Fibroblast of villous mesenchyme (primary cell): ENCODE results near the gene EFCAB5. TPM values are rescaled to one million over a fixed set of nuclear protein-coding genes. Genes with fewer than 3 reads are reported as not detected.

Experiments used
- DNase-seq: peaks from one replicate; pipeline ENCODE4 v3.0.0-alpha.2; 2010; ENCODE audit warnings: low read depth
- H3K4me3 ChIP-seq: 2 replicates; pipeline ENCODE4 v1.5.1; 2011; ENCODE audit warnings: low read depth, mild to moderate bottlenecking, low read length
- total RNA-seq: library from RNA; depleted of rRNA; stranded (reverse); fragments of >200 nt; gene quantifications from 2 replicates; pipeline ENCODE4 v1.2.3, GENCODE V29; 2012
- TF ChIP-seq, protein P1 (sequence below): IDR thresholded peaks from 2 replicates; pipeline ENCODE4 v1.5.1; 2012; ENCODE audit warnings: low read depth, mild to moderate bottlenecking, low read length; ENCODE audit not compliant: insufficient read depth

Gene EFCAB5
- total RNA-seq, 1 donor, result under 0.01 TPM

DNA sequence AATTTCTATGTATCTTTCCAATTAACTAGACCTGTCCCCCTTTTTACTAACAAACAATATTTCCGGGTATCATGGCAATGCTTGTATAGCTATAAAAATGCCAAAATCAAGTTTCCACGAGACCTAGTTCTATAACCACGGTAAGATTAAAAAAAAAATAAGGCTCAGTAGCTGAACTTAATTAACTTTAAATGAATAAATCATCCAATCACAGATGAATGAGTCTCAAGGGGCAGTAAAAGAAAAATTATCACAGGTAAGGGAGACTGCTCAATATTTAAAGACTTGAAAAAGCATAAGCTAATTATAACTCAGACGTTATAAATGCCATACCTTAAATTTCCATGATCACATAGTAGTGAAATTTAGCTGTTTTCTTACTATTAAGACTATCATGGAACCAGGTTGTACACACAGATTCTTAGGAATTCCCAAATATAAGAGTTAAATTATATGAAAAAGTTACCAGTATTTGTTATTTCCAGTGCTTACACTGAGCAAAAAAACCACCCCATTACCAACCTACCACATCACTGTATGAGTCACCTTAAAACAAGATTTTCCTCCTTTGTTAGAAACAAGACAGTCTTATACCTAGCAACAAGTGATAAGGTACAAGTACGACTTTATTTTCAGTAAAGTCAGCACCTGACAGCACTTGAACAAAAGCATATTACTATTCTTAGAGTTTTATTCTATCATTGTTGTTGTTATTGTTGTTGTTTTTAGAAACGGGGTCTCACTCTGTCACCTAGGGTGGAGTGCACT, 32.0 kb upstream of the EFCAB5 start:
- H3K4me3 ChIP-seq, result no peak overlapping the region
- DNase-seq, result no peak
- TF ChIP-seq, protein P1, sequence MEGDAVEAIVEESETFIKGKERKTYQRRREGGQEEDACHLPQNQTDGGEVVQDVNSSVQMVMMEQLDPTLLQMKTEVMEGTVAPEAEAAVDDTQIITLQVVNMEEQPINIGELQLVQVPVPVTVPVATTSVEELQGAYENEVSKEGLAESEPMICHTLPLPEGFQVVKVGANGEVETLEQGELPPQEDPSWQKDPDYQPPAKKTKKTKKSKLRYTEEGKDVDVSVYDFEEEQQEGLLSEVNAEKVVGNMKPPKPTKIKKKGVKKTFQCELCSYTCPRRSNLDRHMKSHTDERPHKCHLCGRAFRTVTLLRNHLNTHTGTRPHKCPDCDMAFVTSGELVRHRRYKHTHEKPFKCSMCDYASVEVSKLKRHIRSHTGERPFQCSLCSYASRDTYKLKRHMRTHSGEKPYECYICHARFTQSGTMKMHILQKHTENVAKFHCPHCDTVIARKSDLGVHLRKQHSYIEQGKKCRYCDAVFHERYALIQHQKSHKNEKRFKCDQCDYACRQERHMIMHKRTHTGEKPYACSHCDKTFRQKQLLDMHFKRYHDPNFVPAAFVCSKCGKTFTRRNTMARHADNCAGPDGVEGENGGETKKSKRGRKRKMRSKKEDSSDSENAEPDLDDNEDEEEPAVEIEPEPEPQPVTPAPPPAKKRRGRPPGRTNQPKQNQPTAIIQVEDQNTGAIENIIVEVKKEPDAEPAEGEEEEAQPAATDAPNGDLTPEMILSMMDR, result no peak

DNA sequence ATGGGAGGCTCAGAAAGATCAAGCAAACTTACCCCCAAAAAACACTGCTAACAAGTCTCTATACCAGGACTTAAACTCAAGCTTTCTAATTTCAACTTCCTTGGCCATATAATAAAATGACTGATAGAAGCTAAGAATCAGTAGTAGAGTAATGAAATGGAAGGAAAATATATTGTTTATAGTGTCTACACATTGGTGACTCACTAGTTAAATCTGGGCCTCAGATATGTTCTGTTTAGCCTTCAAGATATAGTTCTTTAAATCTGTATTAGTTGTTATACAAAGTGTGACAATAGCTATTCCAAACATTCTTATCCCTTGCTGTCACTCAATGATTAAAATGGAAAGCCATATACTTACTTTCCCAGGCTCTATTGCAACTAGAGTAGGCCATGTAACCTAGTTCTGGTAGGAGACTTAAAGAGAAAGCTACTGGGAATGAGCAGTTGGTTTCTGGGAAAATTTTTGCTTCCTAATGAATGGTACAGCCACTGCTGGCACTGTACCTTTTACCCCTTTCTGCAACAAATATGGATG, 29.7 kb upstream of the EFCAB5 start:
- TF ChIP-seq, protein P1, result no peak
- no peak for DNase-seq

DNA sequence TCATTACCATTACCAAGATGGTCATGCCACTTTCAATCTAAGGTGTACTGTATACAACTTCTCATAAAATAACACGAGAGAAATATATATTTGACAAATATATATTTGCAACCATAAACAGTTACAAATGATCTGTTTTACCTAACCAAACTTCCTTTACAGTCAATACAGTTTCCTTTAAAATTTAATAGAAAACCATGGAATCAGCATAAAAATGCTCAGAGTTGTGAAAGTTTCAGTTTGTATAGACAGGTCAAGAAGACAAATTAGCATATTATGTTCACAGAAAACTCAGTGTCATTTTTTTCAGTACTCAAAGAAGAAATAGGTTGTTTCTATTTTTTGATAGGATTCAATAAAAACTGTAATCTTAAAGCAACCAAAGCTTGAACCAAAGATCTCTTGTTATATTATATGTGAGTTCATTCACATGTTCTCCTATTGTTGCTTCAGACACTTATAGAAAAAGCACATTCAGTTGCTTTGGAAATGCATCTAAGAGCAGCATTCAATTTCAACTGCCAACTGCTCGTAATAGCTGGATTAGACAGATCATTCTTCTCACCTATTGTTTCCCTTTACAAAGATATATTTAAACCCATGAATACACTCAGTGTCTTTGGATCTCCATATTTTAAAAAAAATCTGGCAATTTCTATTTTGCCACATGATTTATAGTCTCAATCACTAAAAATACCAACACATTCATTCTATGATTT, 26.5 kb upstream of the EFCAB5 start:
- no peak for DNase-seq
- no peak overlapping the region for H3K4me3 ChIP-seq
- TF ChIP-seq, protein P1, result no peak

More for the DNA sequence above, 29.7 kb upstream of the EFCAB5 start:
- H3K4me3 ChIP-seq, result no peak overlapping the region

DNA sequence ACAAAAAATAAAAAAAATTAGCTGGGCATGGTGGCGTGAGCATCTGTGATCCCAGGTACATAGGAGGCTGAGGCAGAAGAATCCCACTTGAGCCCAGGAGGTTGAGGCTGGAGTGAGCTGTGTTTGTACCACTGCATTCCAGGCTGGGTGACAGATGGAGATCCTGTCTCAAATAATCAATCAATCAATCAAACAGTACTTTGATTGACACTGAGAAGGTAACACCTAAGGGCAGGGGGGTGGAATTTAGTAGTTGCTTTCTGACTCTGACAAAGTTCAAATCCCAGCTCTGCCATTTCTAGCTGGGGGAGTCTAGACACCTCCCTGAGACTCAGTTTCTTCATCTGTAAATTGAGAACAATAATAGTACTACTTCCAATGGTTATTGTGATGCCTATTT, 23.4 kb upstream of the EFCAB5 start:
- TF ChIP-seq, protein P1, result no peak
- H3K4me3 ChIP-seq, result no peak overlapping the region
- no peak for DNase-seq

DNA sequence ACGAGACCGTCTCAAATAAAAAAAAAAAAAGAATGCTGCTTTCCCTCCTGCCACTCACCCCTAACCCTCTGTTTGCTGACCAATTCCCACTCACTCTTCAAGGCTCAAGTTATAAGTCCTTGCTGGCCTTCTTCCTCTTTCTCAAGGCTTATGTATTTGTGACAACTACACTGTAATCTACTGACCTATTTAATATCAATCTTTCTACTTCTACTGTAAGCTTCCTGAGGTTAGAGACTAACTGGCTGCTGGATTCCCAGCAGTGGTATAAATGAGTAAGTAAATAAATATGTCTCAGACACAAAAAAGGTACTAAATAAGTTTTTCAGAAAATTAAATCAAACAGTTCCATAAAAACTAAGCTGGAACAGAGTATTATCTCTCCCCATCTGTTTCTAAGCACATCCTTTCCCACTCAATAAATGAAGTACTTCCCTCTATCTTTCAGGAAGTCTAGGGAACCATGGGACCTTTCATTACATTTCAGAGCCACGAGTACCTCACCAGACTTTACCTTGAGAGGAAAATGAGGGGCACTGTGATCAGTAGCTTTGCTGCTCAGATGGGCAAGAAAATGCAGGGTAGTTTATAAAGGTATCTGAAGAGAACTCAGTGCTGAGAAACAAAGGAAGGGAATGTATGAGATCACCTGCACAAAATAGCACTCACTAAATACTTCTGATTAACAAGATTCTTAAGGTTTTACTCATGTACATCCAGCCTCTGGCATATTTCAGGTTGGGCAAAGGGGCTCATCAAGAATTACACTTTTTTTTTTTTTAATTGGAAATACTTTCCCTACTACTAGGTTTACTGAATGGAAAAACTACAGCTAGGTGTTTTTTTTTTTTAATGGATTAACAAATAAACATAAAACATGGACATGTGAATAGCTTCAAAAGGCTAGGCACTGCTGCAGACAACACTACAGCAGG, 22.2 kb upstream of the EFCAB5 start:
- no peak overlapping the region for H3K4me3 ChIP-seq
- TF ChIP-seq, protein P1, result no peak
- no peak for DNase-seq

DNA sequence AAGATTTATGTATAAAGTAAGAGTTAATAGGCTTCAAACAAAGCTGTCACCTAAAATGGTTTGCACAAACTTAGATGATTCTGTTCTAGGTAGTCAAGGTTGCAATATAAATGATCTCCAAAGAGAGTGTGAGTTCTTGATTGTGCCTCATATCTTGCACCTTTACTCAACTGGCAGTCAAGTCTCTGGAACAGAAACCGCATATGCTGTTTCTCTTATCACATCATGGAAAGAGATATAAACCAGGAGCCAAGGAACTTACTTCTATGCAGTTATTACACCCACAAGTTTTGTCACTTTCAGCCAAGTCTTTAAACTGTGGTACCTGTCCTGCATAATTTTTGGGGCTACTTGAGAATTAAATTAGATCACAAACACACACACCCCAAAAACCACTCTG, 16.6 kb upstream of the EFCAB5 start:
- no peak overlapping the region for H3K4me3 ChIP-seq
- no peak for DNase-seq
- TF ChIP-seq, protein P1, result no peak
